T-helper 17 cell (primary cell): ENCODE results near the gene TENM4. TPM values are rescaled to one million over a fixed set of nuclear protein-coding genes. Genes with fewer than 3 reads are reported as not detected.
A peak's percentile ranks its signal among the peaks of the same experiment; 100 is the strongest.
"Not testable (repeated sequence)": the region's sequence is repeated elsewhere in the genome, so short reads cannot be mapped to it uniquely, and the experiment has no call there.

Experiments used
- ATAC-seq: fragments of 150-1000 bp; cut with Tn5 transposase; 2 replicates; pipeline ENCODE4 v1.10.0; 2021; ENCODE audit warnings: mild to moderate bottlenecking, moderate library complexity
- DNase-seq, 3 donors: peaks; one replicate each; pipeline versions ENCODE4 v3.0.0 to v3.0.0-alpha.2; 2020 to 2021
- H3K9me3 ChIP-seq: one replicate; pipeline ENCODE4 v1.7.0; 2013; ENCODE audit warnings: low read length, mild to moderate bottlenecking; ENCODE audit not compliant: control insufficient read depth, poor library complexity, severe bottlenecking
- H3K27ac Mint-ChIP-seq: one replicate; pipeline ENCODE4 v1.8.0; 2022; ENCODE audit warnings: mild to moderate bottlenecking, moderate library complexity, mixed read lengths
- H3K27me3 Mint-ChIP-seq: one replicate; pipeline ENCODE4 v1.8.0; 2022; ENCODE audit warnings: mixed read lengths
- H3K36me3 Mint-ChIP-seq: one replicate; pipeline ENCODE4 v1.8.0; 2022; ENCODE audit warnings: low read depth, mixed read lengths
- H3K4me1 Mint-ChIP-seq: one replicate; pipeline ENCODE4 v1.8.0; 2022; ENCODE audit warnings: mild to moderate bottlenecking, mixed read lengths
- H3K4me3 Mint-ChIP-seq: one replicate; pipeline ENCODE4 v1.8.0; 2022; ENCODE audit warnings: mild to moderate bottlenecking, moderate library complexity, mixed read lengths
- total RNA-seq, 4 donors: library from RNA in 2 of 4; stranded (reverse) in 2 of 4; gene quantifications; one replicate each; pipeline ENCODE4 v1.2.3 and lab custom pipeline; 2022 to 2026

TENM4 gene
- total RNA-seq, 2 donors from 2014 or later: 0.31 to 0.97 TPM

- H3K36me3 Mint-ChIP-seq, H3K4me1 Mint-ChIP-seq, DNase-seq, ATAC-seq, H3K27ac Mint-ChIP-seq, H3K9me3 ChIP-seq, H3K27me3 Mint-ChIP-seq, H3K4me3 Mint-ChIP-seq: not testable (repeated sequence)
These were observed 463.0 kb downstream of the TENM4 start for GRCh38 chr11:78977848-78978247.

GRCh38 chr11:78977009-78977408, 463.8 kb downstream of the TENM4 start:
- Mint-ChIP-seq H3K4me3 (no peak overlapping the region), H3K4me1 (no peaks in the 10 kb centered on the region), H3K36me3 (no peaks in the 10 kb centered on the region), H3K27ac (no peak overlapping the region), H3K27me3 (peaks cover 6% of the 10 kb centered on the region)
- no peaks in the 10 kb centered on the region for H3K9me3 ChIP-seq
- no peak for DNase-seq
- ATAC-seq: no peak

DNA sequence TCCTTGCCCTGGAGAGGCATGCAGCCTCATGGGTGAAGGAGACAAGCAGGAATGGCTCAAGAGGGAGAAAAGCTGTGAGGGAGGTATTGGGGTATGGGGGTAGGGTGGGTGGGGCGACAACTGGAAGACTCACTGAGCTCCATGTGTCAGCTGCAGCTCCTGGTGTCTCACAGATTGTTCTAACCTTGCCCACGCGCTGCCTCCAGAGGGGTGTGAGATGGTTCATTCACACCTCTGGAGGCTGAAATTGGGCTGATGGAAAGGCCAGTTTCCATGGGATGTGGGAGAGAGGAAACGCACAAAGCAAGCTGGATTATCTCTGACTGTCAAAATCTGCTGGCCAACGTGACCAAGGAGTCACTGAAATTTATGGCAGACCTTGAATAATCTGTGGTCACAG, 465.7 kb downstream of the TENM4 start:
- H3K4me1 Mint-ChIP-seq: no peaks in the 10 kb centered on the region
- DNase-seq (no peak), ATAC-seq (no peak)
- no peak overlapping the region for H3K27ac Mint-ChIP-seq
- H3K27me3 Mint-ChIP-seq: peaks cover 10% of the 10 kb centered on the region
- H3K4me3 Mint-ChIP-seq: no peak overlapping the region
- H3K9me3 ChIP-seq: no peaks in the 10 kb centered on the region
- H3K36me3 Mint-ChIP-seq: no peaks in the 10 kb centered on the region

DNA sequence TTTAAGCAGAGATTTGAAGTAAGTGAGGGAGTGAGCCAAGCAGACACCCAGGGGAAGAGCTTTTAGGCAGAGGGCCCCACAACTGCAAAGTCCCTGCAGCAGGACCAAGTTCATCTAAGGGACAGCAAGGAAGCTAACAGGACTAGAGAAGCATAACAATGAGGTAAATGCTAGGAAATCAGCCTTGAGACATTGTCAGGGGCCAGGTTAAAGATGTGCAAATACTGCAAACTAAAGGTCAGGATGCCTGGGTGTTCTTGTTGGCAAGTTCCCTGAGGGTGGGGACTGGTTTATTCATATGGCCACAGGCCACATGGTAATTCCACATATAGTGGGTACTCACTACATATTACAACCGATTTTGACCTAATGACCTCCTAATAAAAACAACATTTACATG, 467.0 kb downstream of the TENM4 start:
- Mint-ChIP-seq H3K4me3 (no peak overlapping the region), H3K27ac (no peak overlapping the region), H3K36me3 (no peaks in the 10 kb centered on the region), H3K27me3 (peaks cover 8% of the 10 kb centered on the region), H3K4me1 (no peaks in the 10 kb centered on the region)
- DNase-seq (no peak), ATAC-seq (no peak)
- no peaks in the 10 kb centered on the region for H3K9me3 ChIP-seq

- H3K9me3 ChIP-seq: no peaks in the 10 kb centered on the region
- Mint-ChIP-seq H3K27me3 (peaks cover 12% of the 10 kb centered on the region), H3K27ac (no peak overlapping the region), H3K4me1 (no peaks in the 10 kb centered on the region), H3K4me3 (no peak overlapping the region), H3K36me3 (no peaks in the 10 kb centered on the region)
- no peak for DNase-seq
- ATAC-seq: no peak
These were observed 468.2 kb downstream of the TENM4 start for GRCh38 chr11:78972590-78972989.

DNA sequence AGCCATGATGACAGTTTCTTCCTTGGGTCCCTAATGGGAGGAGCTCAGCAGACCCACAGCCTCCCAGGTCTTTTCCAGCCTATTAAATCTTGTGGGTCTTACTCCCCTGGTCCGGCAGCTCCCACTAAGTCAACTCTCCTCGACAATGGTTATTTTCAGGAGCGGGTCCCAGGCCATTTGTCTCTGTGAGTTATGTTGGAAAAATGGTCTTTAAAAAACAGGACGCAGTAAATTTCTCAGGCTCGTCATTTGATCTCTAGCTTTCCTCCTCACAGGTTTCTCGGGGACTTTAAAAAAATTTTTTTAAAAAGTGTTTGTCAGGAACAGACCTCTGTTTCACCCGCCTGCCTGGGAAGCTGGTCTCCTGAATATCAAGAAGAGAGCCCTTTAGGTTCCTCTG, 468.7 kb downstream of the TENM4 start:
- no peaks in the 10 kb centered on the region for H3K4me1 Mint-ChIP-seq
- H3K27ac Mint-ChIP-seq: no peak overlapping the region
- no peaks in the 10 kb centered on the region for H3K36me3 Mint-ChIP-seq
- H3K4me3 Mint-ChIP-seq: no peak overlapping the region
- no peaks in the 10 kb centered on the region for H3K9me3 ChIP-seq
- ATAC-seq (no peak), DNase-seq (no peak)
- peaks cover 16% of the 10 kb centered on the region for H3K27me3 Mint-ChIP-seq

- ATAC-seq (no peak), DNase-seq (no peak)
- no peaks in the 10 kb centered on the region for H3K9me3 ChIP-seq
- Mint-ChIP-seq H3K4me3 (no peak overlapping the region), H3K27me3 (peaks cover 52% of the 10 kb centered on the region), H3K4me1 (no peaks in the 10 kb centered on the region), H3K27ac (no peak overlapping the region), H3K36me3 (no peaks in the 10 kb centered on the region)
These were observed 473.0 kb downstream of the TENM4 start for GRCh38 chr11:78967811-78968210.

DNA sequence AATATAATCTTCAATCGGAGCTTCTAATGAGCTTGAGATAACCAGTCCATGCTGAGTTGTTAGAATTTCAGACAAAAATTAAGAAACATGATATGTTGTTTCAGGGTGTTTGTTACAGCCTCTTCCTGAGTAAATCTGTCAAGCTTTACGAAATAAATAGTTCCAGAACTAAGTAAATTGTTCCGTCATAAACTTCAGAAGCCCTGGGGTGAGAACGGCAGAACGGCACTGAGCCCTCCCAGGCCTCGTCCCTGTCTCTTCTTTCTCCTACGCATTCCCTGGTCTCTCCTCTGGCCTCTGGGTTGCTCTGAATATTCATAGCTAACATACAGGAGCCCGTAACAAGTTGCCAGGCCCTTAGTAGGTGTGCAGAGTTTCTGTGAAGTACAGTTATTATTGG, 475.4 kb downstream of the TENM4 start:
- H3K27me3 Mint-ChIP-seq: peaks cover 72% of the 10 kb centered on the region
- H3K4me1 Mint-ChIP-seq: no peaks in the 10 kb centered on the region
- ATAC-seq: no peak

GRCh38 chr11:78961937-78962701, 478.7 kb downstream of the TENM4 start:
- Mint-ChIP-seq H3K4me3 (peak overlapping the region; percentile 22), H3K27me3 (peaks cover 70% of the 10 kb centered on the region), H3K36me3 (no peaks in the 10 kb centered on the region)

More for the DNA sequence above, 475.4 kb downstream of the TENM4 start:
- H3K27ac Mint-ChIP-seq: no peak overlapping the region
- H3K4me3 Mint-ChIP-seq: no peak overlapping the region
- no peaks in the 10 kb centered on the region for H3K36me3 Mint-ChIP-seq
- no peak for DNase-seq
- no peaks in the 10 kb centered on the region for H3K9me3 ChIP-seq

DNA sequence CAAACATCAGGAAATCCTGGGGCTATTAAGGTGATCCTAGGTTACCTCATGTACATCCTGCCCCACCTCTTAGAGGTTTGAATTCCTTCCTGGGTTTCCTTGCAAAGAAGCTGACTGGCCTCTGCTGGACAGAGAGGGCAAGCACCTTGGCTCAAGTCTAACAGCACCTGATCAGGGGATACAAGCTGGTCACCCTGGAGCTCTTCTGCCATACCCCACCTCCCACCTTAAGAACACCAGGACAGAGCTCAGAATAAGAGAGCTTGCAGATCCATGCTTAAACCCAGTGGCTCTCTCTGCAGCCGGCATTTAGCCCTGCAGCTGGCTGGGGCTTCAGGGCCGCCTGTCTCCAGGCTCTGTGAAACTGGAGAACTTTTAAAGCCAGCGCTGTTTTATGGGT, 479.6 kb downstream of the TENM4 start:
- no peak for ATAC-seq
- Mint-ChIP-seq H3K36me3 (no peaks in the 10 kb centered on the region), H3K4me3 (no peak overlapping the region), H3K4me1 (no peaks in the 10 kb centered on the region), H3K27me3 (peaks cover 63% of the 10 kb centered on the region), H3K27ac (no peak overlapping the region)
- DNase-seq: no peak
- H3K9me3 ChIP-seq: no peaks in the 10 kb centered on the region

More at GRCh38 chr11:78961937-78962701, 478.7 kb downstream of the TENM4 start:
- no peak overlapping the region for H3K27ac Mint-ChIP-seq
- ATAC-seq (no peak), DNase-seq (no peak)
- no peaks in the 10 kb centered on the region for H3K9me3 ChIP-seq
- no peaks in the 10 kb centered on the region for H3K4me1 Mint-ChIP-seq

DNA sequence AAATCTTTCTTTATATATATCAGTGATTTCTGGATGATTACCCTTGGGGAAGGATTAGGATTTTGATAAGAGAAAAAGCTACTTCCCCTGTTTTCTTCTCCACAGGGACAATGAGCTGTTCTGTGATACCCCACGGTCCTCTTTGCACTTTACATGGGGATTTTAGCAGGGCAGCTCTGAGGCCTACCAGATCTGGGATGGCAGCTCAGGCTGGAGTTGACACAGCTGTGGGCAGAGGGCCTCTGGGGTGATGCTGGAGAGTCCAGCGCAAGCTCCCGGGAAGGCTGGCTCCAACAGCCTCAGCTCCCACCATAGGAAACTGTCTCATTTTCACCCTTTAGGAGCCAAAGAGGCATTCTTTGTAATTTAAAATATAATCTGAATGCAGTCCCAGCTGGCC, 482.4 kb downstream of the TENM4 start:
- Mint-ChIP-seq H3K36me3 (no peaks in the 10 kb centered on the region), H3K27me3 (peaks cover 45% of the 10 kb centered on the region), H3K27ac (no peak overlapping the region), H3K4me1 (no peaks in the 10 kb centered on the region), H3K4me3 (no peak overlapping the region)
- no peak for DNase-seq
- no peaks in the 10 kb centered on the region for H3K9me3 ChIP-seq
- ATAC-seq: no peak

DNA sequence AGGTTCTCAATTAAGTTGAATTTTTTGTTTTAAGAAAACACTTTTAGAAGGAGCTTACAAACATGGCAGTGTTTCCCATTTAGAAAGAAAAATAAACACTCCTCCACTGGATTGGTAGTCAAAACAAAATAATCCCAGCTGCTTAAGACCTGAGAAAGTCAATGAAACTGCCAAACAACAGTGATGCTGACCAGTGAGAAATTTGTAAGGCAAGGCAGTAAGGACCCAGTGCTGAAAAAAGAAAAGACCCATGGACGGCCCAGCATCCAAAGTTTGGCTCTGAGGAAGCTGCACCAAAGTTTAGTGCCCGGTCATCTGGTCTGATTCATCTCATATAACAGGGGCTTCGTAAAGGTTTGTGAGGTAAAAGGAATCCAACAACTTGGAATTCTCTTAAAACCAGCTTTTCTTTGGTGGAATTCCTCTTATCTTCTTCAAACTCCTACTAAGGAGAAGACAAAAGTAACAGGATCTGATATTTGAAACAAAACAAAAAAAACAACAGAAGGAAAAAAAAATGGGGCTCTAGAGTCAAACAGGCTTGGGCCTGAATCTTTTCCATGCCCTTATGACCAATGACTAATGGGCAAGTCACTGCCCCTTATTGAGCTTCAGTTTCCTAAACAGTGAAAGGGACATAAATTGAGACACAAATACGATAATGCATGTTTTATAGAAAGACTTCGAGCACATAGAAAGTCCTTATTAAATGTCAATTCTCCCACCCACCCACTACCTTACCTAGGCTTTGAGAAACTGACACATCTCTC, 483.2 kb downstream of the TENM4 start:
- Mint-ChIP-seq H3K4me3 (no peak overlapping the region), H3K27ac (no peak overlapping the region), H3K4me1 (no peaks in the 10 kb centered on the region), H3K36me3 (no peaks in the 10 kb centered on the region), H3K27me3 (peaks cover 42% of the 10 kb centered on the region)
- DNase-seq (no peak), ATAC-seq (no peak)
- no peaks in the 10 kb centered on the region for H3K9me3 ChIP-seq

DNA sequence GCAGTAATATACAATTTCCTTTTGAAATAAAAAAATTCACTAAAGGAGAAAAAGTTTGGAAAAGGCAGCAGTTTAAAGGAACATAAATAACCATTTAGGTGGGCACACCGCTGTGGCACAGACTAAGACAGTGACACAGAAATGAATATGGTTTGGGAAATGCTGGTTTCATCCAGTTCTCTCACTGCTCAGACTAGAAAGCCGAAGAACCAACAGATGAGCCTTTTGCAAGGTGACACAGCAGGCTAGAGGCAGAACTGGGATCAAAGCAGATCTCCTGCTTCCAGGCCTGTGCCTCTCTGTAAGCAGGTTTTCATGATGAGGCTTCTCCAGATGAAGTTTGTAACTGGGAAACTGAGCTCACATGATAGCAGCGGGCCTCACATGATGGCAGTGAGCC, 486.1 kb downstream of the TENM4 start:
- no peaks in the 10 kb centered on the region for H3K36me3 Mint-ChIP-seq
- ATAC-seq (no peak), DNase-seq (no peak)
- H3K4me3 Mint-ChIP-seq: no peak overlapping the region
- peaks cover 30% of the 10 kb centered on the region for H3K27me3 Mint-ChIP-seq
- H3K4me1 Mint-ChIP-seq: no peaks in the 10 kb centered on the region
- no peak overlapping the region for H3K27ac Mint-ChIP-seq
- no peaks in the 10 kb centered on the region for H3K9me3 ChIP-seq

GRCh38 chr11:78954261-78954660, 486.6 kb downstream of the TENM4 start:
- H3K36me3 Mint-ChIP-seq: no peaks in the 10 kb centered on the region
- H3K4me3 Mint-ChIP-seq: no peak overlapping the region

More at GRCh38 chr11:78954261-78954660, 486.6 kb downstream of the TENM4 start:
- ATAC-seq (no peak), DNase-seq (no peak)
- Mint-ChIP-seq H3K27ac (no peak overlapping the region), H3K4me1 (no peaks in the 10 kb centered on the region), H3K27me3 (peaks cover 30% of the 10 kb centered on the region)
- H3K9me3 ChIP-seq: no peaks in the 10 kb centered on the region
